ENCODE results near the gene SLC22A3.
A peak's percentile ranks its signal among the peaks of the same experiment; 100 is the strongest.
"Not testable (repeated sequence)": the region's sequence is repeated elsewhere in the genome, so short reads cannot be mapped to it uniquely, and the experiment has no call there.

Gene SLC22A3

DNA sequence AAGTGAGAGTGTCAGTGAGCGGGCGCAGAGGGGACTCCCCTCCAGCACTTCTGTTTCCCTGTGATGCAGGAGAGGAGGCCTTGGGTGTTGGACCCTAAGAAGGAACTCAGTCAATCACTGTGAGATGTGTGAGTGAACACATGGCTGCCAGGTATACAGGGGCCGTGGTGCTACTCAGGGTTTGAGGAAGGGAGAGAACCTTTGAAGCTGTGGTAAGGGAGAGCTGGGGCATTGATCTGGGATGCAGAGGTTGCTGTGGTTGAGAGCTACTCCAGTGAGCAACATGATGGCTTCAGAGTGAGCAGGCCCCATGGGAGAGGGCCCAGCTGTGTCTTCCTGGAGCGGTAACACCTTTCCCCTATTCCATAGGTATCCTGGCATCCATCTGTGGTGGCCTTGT lies 99.2 kb downstream of the SLC22A3 start:
- no peak for DNase-seq (ENCODE audit: low read depth)

DNA sequence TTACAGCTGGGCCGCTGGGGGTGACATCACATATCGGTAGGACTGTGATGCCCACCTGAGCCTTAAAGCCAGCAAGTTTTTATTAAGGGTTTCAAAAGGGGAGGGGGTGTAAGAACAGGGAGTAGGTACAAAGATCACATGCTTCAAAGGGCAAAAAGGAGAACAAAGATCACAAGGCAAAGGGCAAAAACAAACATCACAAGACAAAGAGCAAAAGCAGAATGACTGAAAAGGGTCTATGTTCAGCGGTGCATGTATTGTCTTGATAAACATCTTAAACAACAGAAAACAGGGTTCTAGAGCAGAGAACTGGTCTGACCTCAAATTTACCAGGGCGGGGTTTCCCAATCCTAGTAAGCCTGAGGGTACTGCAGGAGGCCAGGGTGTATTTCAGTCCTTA lies 101.6 kb downstream of the SLC22A3 start:
- not testable (repeated sequence) for DNase-seq (ENCODE audit: low read depth)

GRCh38 chr6:160450849-160451248 lies 102.7 kb downstream of the SLC22A3 start:
- no peak for DNase-seq (ENCODE audit: low read depth)

- no peak for DNase-seq (ENCODE audit: low read depth)
Observed at GRCh38 chr6:160454303-160454702, 106.1 kb downstream of the SLC22A3 start.

GRCh38 chr6:160455081-160455480 lies 106.9 kb downstream of the SLC22A3 start:
- no peak for DNase-seq (ENCODE audit: low read depth)

DNA sequence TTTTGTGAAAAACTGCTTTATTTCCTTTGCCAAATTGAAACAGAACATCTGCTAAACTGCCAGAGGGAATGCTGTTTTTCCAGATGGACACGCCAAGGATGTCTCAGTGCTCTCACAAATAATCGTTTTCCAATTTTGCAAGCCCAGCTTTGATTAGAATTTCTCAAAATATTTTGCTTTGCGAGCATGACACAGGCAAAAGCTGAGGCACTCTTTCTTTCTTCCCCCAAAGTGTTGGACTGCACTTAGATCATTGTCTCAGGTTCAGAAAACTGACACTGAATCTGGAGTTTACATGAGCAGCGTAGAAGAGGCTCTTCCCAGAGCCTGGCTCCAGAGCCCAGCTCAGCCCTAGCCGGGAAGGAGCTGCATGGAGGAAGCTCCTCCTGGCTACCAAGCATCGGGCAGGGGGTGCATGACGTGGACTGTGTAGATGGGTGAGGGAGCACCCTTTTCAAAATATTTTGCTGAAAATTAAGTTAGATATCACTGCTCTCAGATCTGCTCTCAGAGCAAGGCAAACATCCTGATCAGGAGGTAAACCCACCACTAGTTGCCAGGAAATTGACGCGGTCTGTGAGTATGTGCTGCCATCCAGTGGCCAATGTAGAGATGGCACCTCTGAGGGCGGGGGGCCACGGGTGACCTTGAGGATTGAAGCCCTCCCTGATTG lies 107.5 kb downstream of the SLC22A3 start:
- DNase-seq (ENCODE audit: low read depth), result peak; percentile 55

DNA sequence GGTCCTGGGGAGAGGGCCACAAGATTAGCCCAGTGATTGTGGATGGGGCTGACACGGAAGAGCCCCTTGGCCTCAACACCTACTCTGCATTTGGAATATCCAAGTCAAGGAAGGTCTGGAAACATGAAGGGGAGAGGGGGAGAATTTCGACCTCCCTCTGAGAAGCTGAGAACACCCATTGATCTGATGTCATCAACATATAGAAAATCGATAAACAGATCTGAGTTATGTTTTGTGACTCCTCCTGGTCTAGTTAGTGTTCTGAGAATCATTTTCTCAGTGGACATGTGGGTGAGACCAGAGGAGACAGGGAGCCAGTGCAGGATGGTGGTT lies 108.0 kb downstream of the SLC22A3 start:
- DNase-seq (ENCODE audit: low read depth), result no peak

- no peak for DNase-seq (ENCODE audit: low read depth)
Observed at GRCh38 chr6:160457823-160458222, 109.6 kb downstream of the SLC22A3 start.

DNA sequence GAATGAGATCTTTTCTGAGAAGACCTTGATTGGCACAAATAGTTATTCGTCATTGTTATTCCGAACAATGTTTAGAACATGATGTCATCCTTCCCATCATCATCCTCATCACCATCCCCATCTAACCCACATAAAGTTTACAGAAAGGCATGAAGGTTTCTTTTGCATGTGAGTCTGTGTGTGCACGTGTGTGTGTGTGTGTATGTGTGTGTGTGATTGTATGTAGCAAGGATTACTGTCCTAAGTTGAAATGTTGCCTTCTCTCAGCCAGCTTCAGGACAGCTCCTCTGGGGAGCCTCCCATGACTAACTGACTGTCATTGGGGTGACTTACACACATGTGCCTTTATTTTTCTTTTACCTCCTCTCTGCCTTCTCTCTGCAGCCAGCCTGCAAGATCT lies 113.5 kb downstream of the SLC22A3 start:
- no peak for DNase-seq (ENCODE audit: low read depth)

GRCh38 chr6:160462116-160462515 lies 113.9 kb downstream of the SLC22A3 start:
- DNase-seq (ENCODE audit: low read depth), result no peak

DNA sequence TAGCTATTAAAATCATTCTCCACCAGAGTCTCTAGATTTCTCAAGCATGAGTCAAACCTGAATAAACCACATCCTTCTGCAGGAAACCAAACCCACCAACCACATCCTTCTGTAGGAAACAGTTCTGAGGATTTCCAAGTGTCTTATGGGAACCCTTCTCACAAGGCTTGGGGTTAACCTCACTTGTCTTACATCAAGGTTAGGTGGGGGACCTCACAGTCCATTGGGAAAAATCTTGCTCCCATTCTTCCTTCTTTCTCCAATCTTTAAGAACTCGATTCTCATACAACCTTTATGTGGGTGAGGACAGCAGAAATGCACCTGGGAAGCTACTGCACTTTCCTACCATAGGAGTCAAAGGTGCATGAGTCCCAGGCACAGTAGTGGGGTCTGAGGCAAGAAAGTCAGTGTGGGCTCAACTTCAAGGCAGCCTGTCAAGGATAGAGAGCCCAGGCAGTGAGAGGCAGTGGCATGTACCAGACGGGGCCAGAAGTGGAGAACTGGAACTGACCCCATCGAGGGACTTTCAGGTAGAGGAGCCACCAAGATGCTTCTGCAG lies 114.5 kb downstream of the SLC22A3 start:
- peak; percentile 47 for DNase-seq (ENCODE audit: low read depth)

DNA sequence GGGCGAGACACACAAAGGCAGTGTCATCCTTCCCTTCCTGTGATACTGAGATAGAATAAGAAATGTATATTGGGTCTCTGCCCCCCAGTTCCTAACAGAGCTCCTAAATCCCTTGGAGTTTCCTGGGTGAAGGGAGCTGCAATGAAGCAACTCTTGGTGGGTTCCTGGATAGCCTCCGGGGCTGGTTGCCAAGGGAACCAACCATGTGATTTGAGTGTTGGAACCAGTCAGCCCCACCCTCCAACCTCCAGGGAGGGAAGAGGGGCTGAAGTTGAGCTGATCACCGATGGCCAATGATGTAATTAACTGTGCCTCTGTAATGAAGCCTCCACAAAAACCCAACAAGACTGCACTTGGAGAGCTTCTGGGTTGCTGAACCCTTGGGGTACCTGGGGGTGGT lies 116.6 kb downstream of the SLC22A3 start:
- DNase-seq (ENCODE audit: low read depth), result no peak

DNA sequence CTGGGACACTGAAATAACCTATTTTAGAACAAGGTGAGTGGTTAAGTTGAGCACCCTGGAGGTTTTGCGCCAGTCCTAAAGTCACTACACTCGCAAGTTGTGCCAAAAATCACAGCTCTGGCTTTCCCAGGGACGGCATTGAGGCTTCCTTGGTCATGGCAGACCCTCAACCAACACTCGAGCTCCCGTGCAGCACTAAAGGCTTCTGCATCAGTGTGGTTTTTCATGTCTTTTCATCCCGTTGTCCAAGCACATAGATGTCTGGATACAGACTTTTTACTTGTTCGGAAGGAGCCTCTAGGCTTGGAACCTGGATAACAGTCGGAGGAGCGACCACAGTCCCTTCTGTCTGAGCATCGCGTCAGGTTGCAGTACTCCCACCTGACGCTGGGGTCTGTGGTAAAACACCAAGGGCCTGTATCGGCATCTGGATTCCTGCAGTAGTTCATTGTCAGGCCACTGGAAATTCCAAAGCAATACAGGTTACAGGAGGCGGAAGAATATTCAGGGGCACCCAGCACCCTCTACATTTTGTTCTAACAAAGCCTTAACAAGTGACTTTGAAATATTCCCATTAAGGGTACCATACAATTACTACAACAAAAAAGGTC lies 119.2 kb downstream of the SLC22A3 start:
- DNase-seq (ENCODE audit: low read depth), result not testable (repeated sequence)

GRCh38 chr6:160469153-160469552 lies 121.0 kb downstream of the SLC22A3 start:
- no peak for DNase-seq (ENCODE audit: low read depth)

GRCh38 chr6:160476056-160476455 lies 127.9 kb downstream of the SLC22A3 start:
- not testable (repeated sequence) for DNase-seq (ENCODE audit: low read depth)

DNA sequence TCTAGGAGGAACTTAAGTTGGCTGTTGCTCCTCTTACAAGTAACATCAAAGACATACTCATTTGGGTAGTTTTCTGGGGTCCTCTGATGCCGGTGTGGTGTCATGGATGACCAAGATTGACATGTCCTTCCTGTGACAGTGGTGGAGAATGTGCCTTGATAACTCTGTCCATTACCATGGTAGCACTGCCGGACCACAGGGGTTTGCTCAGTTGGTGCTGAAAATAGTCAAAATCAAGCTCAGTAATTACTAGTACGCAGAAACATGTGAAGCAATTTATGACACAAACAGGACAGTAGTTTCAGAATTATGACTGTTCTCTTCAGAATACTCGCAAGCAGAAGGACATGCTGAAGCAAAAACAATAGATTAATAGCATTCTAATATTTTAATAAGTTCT lies 128.9 kb downstream of the SLC22A3 start:
- DNase-seq (ENCODE audit: low read depth), result not testable (repeated sequence)

GRCh38 chr6:160477901-160478300 lies 129.7 kb downstream of the SLC22A3 start:
- DNase-seq (ENCODE audit: low read depth), result no peak

- DNase-seq (ENCODE audit: low read depth), result no peak
Observed at GRCh38 chr6:160487116-160487515, 138.9 kb downstream of the SLC22A3 start.

GRCh38 chr6:160489091-160489490 lies 140.9 kb downstream of the SLC22A3 start:
- DNase-seq (ENCODE audit: low read depth), result no peak

GRCh38 chr6:160494576-160494975 lies 146.4 kb downstream of the SLC22A3 start:
- DNase-seq (ENCODE audit: low read depth), result no peak

- DNase-seq (ENCODE audit: low read depth), result no peak
Observed at GRCh38 chr6:160500639-160501038, 152.5 kb downstream of the SLC22A3 start.

Measured in activated T-cell treated with anti-CD3 and anti-CD28 coated beads for 24 hours (primary cell).